Measurements from ENCODE around the gene ELK1. TPM values are rescaled to one million over a fixed set of nuclear protein-coding genes. Genes with fewer than 3 reads are reported as not detected.
A peak's percentile ranks its signal among the peaks of the same experiment; 100 is the strongest.

The ELK1 gene
- total RNA-seq: 10 to 100 TPM; 28.5 to 40.0 (median 36.0) TPM
- total RNA-seq (2013): 25.4 TPM
- 27.4 to 81.6 (median 41.2) reads per million in 29 experiments for total RNA-seq

DNA sequence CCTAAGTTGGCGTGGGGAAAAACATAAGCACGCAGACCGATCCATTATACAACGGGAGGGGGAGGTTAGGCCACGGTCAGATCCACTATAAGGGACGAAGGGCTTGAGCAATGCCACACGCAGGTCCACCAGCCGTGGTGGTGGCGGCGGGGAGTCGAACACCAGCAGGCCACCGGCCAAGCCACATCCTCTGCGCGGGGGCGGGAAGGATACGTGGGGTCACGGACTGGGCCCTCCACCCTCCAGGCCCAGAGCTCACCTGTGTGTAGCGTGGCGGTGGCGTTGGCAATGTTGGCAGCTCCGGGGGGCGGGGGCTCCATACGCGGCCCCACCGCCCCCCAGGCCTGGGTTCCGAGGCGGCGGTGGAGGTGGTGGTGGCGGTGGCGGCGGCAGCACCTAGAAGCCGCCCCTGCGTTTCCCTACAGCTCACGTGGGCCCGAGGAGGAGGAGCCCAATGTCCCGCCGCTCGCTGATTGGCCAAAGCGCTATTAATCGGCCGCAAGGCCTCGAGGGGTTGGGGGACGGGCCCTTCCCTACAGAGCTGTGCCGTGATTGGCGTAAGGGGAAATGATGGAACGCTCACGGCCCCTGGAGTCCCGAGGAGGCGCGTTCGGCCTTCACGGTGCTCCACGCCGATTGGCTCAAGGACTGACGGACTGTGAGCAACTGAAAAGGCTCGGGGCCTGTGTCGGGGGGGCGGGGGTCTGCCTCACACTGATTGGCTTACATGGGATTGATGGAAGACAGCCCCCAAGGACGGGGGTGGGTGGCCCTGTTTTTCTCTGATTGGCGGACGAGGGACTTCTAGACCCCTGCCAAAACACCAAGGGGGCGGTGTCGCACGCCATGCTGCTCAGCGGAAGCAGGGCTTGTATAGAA lies at the start of gene ELK1:
Gene ELK1 (minus strand): TSS at position 400 of the 879 bp plus-strand sequence. CDS start 9,122 bp downstream, outside the sequence.
- no peaks in the 10 kb centered on the region for H3K9me3 ChIP-seq
- peak within 1 kb of the TSS; percentile 72 for H3K27ac ChIP-seq (ENCODE audit: low read length)
- H3K9me3 Mint-ChIP-seq: no peaks in the 10 kb centered on the region
- H3K27me3 ChIP-seq (replicated peaks in 1 of 2; ENCODE audit: control insufficient read depth in 2 of 2, extremely low read depth in 1 of 2, insufficient read depth in 2 of 2, low read length in 1 of 2): no peaks in the 10 kb centered on the region
- ATAC-seq (replicated peaks in 1 of 4): peak; percentile 89 to 93 (median 90)
- DNase-seq: peak; percentile 69 to 93 (median 86)
- POLR2A ChIA-PET: interaction anchor here in 1 of 2 donors (0.8 to 1.0 kb wide), 2 partner anchors 505 to 1541 kb away, joined by 4 read pairs; partner anchors contain the start of gene RBM10
- H3K36me3 Mint-ChIP-seq: peaks cover 30% of the 10 kb centered on the region
- peak within 1 kb of the TSS; percentile 85 to 90 (median 85) for H3K4me3 Mint-ChIP-seq
- peaks cover 0 to 20% of the 10 kb centered on the region in 2 donors for H3K27me3 Mint-ChIP-seq
- peak within 1 kb of the TSS; percentile 89 to 95 for H3K27ac Mint-ChIP-seq
- peaks cover 4 to 26% of the 10 kb centered on the region in 2 experiments for H3K4me1 ChIP-seq (ENCODE audit: control insufficient read depth in 1 of 2, extremely low read depth in 1 of 2, insufficient read depth in 2 of 2, low read length in 2 of 2)
- peak within 1 kb of the TSS; percentile 45 to 84 for H3K4me3 ChIP-seq (ENCODE audit: control insufficient read depth in 1 of 2, extremely low read depth in 1 of 2, low read length in 1 of 2)
- H3K36me3 ChIP-seq (ENCODE audit: control insufficient read depth in 2 of 2, extremely low read depth in 1 of 2, insufficient read depth in 1 of 2, low read length in 1 of 2): peaks cover 0 to 17% of the 10 kb centered on the region in 2 donors
- CTCF ChIA-PET: no interaction called here
- 0% methylated on average over 12 of the region's 65 CpGs for WGBS (ENCODE audit: insufficient coverage)
- H3K4me1 Mint-ChIP-seq: peaks cover 34 to 45% (median 44%) of the 10 kb centered on the region in 3 donors

DNA sequence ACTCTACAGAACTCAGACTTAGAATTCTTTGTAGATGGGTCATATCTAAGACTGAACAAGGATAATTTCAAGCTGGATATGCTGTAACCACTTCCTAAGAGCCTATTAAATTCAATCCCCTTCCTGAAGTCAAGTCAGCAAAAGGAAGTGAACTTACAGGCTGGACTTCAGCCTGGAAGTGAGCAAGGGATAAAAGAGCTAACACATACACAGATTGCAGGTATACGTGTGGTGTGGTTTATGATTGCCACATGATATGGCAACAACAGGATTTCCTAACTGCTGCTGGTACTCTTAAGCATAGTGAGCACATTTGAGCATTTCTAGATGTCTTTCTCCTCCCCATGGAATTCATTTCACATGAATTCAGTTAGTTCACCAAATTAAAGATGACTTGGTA lies 46.8 kb upstream of the ELK1 start:
- WGBS (ENCODE audit: insufficient coverage): no CpG with 5 or more reads among the region's 1 CpG
- ChIA-PET CTCF (no interaction called here), POLR2A (no interaction called here)
- Histone ChIP-seq H3K27me3 (replicated peaks in 1 of 2; ENCODE audit: control insufficient read depth in 2 of 2, extremely low read depth in 1 of 2, insufficient read depth in 2 of 2, low read length in 1 of 2) (peaks cover 0 to 3% of the 10 kb centered on the region in 2 experiments), H3K4me3 (ENCODE audit: control insufficient read depth in 1 of 2, extremely low read depth in 1 of 2, low read length in 1 of 2) (no peak overlapping the region), H3K27ac (ENCODE audit: low read length) (no peak overlapping the region), H3K9me3 (no peaks in the 10 kb centered on the region), H3K4me1 (ENCODE audit: control insufficient read depth in 1 of 2, extremely low read depth in 1 of 2, insufficient read depth in 2 of 2, low read length in 2 of 2) (no peaks in the 10 kb centered on the region), H3K36me3 (ENCODE audit: control insufficient read depth in 2 of 2, extremely low read depth in 1 of 2, insufficient read depth in 1 of 2, low read length in 1 of 2) (no peaks in the 10 kb centered on the region)
- Mint-ChIP-seq H3K9me3 (no peaks in the 10 kb centered on the region), H3K36me3 (no peaks in the 10 kb centered on the region), H3K27me3 (peaks cover 3 to 22% of the 10 kb centered on the region in 2 donors), H3K27ac (no peak overlapping the region), H3K4me1 (no peaks in the 10 kb centered on the region), H3K4me3 (no peak overlapping the region)
- ATAC-seq (replicated peaks in 1 of 4) (no peak), DNase-seq (no peak)

GRCh38 chrX:47690175-47690574 lies 39.8 kb upstream of the ELK1 start:
- no peaks in the 10 kb centered on the region for H3K9me3 Mint-ChIP-seq
- ATAC-seq (replicated peaks in 1 of 4): no peak

GRCh38 chrX:47687263-47687662 lies 36.9 kb upstream of the ELK1 start:
- no peak overlapping the region for H3K27ac Mint-ChIP-seq
- Histone ChIP-seq H3K4me3 (ENCODE audit: control insufficient read depth in 1 of 2, extremely low read depth in 1 of 2, low read length in 1 of 2) (no peak overlapping the region), H3K36me3 (ENCODE audit: control insufficient read depth in 2 of 2, extremely low read depth in 1 of 2, insufficient read depth in 1 of 2, low read length in 1 of 2) (no peaks in the 10 kb centered on the region), H3K27me3 (replicated peaks in 1 of 2; ENCODE audit: control insufficient read depth in 2 of 2, extremely low read depth in 1 of 2, insufficient read depth in 2 of 2, low read length in 1 of 2) (peaks cover 0 to 9% of the 10 kb centered on the region in 2 experiments), H3K27ac (ENCODE audit: low read length) (no peak overlapping the region), H3K4me1 (ENCODE audit: control insufficient read depth in 1 of 2, extremely low read depth in 1 of 2, insufficient read depth in 2 of 2, low read length in 2 of 2) (no peaks in the 10 kb centered on the region), H3K9me3 (no peaks in the 10 kb centered on the region)
- POLR2A ChIA-PET: no interaction called here
- DNase-seq (no peak), ATAC-seq (replicated peaks in 1 of 4) (no peak)
- CTCF ChIA-PET: no interaction called here
- no CpG with 5 or more reads among the region's 6 CpGs for WGBS (ENCODE audit: insufficient coverage)
- H3K27me3 Mint-ChIP-seq: peaks cover 10 to 52% of the 10 kb centered on the region in 2 donors
- H3K4me1 Mint-ChIP-seq: no peaks in the 10 kb centered on the region
- no peaks in the 10 kb centered on the region for H3K36me3 Mint-ChIP-seq
- H3K4me3 Mint-ChIP-seq: no peak overlapping the region
- no peaks in the 10 kb centered on the region for H3K9me3 Mint-ChIP-seq

More at GRCh38 chrX:47690175-47690574, 39.8 kb upstream of the ELK1 start:
- Histone ChIP-seq H3K27me3 (replicated peaks in 1 of 2; ENCODE audit: control insufficient read depth in 2 of 2, extremely low read depth in 1 of 2, insufficient read depth in 2 of 2, low read length in 1 of 2) (peaks cover 0 to 4% of the 10 kb centered on the region in 2 experiments), H3K4me3 (ENCODE audit: control insufficient read depth in 1 of 2, extremely low read depth in 1 of 2, low read length in 1 of 2) (no peak overlapping the region), H3K27ac (ENCODE audit: low read length) (no peak overlapping the region), H3K36me3 (ENCODE audit: control insufficient read depth in 2 of 2, extremely low read depth in 1 of 2, insufficient read depth in 1 of 2, low read length in 1 of 2) (no peaks in the 10 kb centered on the region), H3K4me1 (ENCODE audit: control insufficient read depth in 1 of 2, extremely low read depth in 1 of 2, insufficient read depth in 2 of 2, low read length in 2 of 2) (no peaks in the 10 kb centered on the region), H3K9me3 (no peaks in the 10 kb centered on the region)
- Mint-ChIP-seq H3K4me1 (no peaks in the 10 kb centered on the region), H3K27me3 (peaks cover 10 to 40% of the 10 kb centered on the region in 2 donors), H3K36me3 (no peaks in the 10 kb centered on the region), H3K27ac (no peak overlapping the region), H3K4me3 (no peak overlapping the region)
- CTCF ChIA-PET: no interaction called here
- DNase-seq: no peak
- 100% methylated on average over 1 of the region's 2 CpGs for WGBS (ENCODE audit: insufficient coverage)
- POLR2A ChIA-PET: no interaction called here

DNA sequence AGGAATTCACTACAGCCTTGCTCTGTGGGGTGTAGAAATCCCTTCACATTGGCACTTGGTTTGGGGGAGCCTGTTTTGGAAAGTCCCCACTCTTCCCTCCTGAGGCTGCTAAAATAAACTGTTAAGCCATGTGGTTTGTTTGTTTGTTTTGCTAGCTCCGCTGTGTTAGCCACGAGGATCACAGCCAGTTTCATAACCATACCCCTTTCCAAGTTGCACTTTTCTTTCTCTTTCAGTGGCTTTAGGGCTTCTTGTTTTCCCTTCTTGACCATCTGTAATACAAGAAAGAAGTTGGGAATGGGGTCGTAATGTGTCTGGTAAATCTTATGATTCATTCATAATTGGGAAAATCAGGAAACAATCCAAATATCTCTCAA lies 33.5 kb upstream of the ELK1 start:
- POLR2A ChIA-PET: no interaction called here
- no peaks in the 10 kb centered on the region for H3K36me3 Mint-ChIP-seq
- H3K4me3 Mint-ChIP-seq: no peak overlapping the region
- H3K4me1 ChIP-seq (ENCODE audit: control insufficient read depth in 1 of 2, extremely low read depth in 1 of 2, insufficient read depth in 2 of 2, low read length in 2 of 2): no peaks in the 10 kb centered on the region
- DNase-seq: no peak
- no peaks in the 10 kb centered on the region for H3K36me3 ChIP-seq (ENCODE audit: control insufficient read depth in 2 of 2, extremely low read depth in 1 of 2, insufficient read depth in 1 of 2, low read length in 1 of 2)
- no peaks in the 10 kb centered on the region for H3K4me1 Mint-ChIP-seq
- H3K27me3 ChIP-seq (replicated peaks in 1 of 2; ENCODE audit: control insufficient read depth in 2 of 2, extremely low read depth in 1 of 2, insufficient read depth in 2 of 2, low read length in 1 of 2): peaks cover 0 to 9% of the 10 kb centered on the region in 2 experiments
- peaks cover 6 to 40% of the 10 kb centered on the region in 2 donors for H3K27me3 Mint-ChIP-seq
- H3K9me3 Mint-ChIP-seq: no peaks in the 10 kb centered on the region
- no peak for ATAC-seq (replicated peaks in 1 of 4)
- H3K9me3 ChIP-seq: no peaks in the 10 kb centered on the region
- H3K4me3 ChIP-seq (ENCODE audit: control insufficient read depth in 1 of 2, extremely low read depth in 1 of 2, low read length in 1 of 2): no peak overlapping the region
- no peak overlapping the region for H3K27ac Mint-ChIP-seq
- H3K27ac ChIP-seq (ENCODE audit: low read length): no peak overlapping the region
- CTCF ChIA-PET: no interaction called here
- no CpG with 5 or more reads among the region's 3 CpGs for WGBS (ENCODE audit: insufficient coverage)

- Histone ChIP-seq H3K27me3 (replicated peaks in 1 of 2; ENCODE audit: control insufficient read depth in 2 of 2, extremely low read depth in 1 of 2, insufficient read depth in 2 of 2, low read length in 1 of 2) (peaks cover 0 to 9% of the 10 kb centered on the region in 2 experiments), H3K4me1 (ENCODE audit: control insufficient read depth in 1 of 2, extremely low read depth in 1 of 2, insufficient read depth in 2 of 2, low read length in 2 of 2) (no peaks in the 10 kb centered on the region), H3K9me3 (no peaks in the 10 kb centered on the region), H3K36me3 (ENCODE audit: control insufficient read depth in 2 of 2, extremely low read depth in 1 of 2, insufficient read depth in 1 of 2, low read length in 1 of 2) (no peaks in the 10 kb centered on the region), H3K27ac (ENCODE audit: low read length) (no peak overlapping the region), H3K4me3 (ENCODE audit: control insufficient read depth in 1 of 2, extremely low read depth in 1 of 2, low read length in 1 of 2) (no peak overlapping the region)
- Mint-ChIP-seq H3K27me3 (peaks cover 6 to 40% of the 10 kb centered on the region in 2 donors), H3K9me3 (no peaks in the 10 kb centered on the region), H3K4me3 (no peak overlapping the region), H3K4me1 (no peaks in the 10 kb centered on the region), H3K36me3 (no peaks in the 10 kb centered on the region), H3K27ac (no peak overlapping the region)
- 95% methylated on average over 3 of the region's 14 CpGs for WGBS (ENCODE audit: insufficient coverage)
- DNase-seq (no peak), ATAC-seq (replicated peaks in 1 of 4) (no peak)
- ChIA-PET POLR2A (interaction anchor here in 1 of 2 donors (0.6 kb wide), 1 partner anchor 406 kb away, joined by 5 read pairs; no protein-coding TSS in a partner anchor), CTCF (interaction anchor here in 1 of 2 donors (0.5 kb wide), 1 partner anchor 127 kb away, joined by 3 read pairs; no protein-coding TSS in a partner anchor)
Observed at GRCh38 chrX:47683184-47683828, 32.9 kb upstream of the ELK1 start.
